ENCODE results near the gene DDX49. TPM values are rescaled to one million over a fixed set of nuclear protein-coding genes. Genes with fewer than 3 reads are reported as not detected.

DDX49 gene
- total RNA-seq, 1 experiment from 2014 or later: 63.1 TPM

DNA sequence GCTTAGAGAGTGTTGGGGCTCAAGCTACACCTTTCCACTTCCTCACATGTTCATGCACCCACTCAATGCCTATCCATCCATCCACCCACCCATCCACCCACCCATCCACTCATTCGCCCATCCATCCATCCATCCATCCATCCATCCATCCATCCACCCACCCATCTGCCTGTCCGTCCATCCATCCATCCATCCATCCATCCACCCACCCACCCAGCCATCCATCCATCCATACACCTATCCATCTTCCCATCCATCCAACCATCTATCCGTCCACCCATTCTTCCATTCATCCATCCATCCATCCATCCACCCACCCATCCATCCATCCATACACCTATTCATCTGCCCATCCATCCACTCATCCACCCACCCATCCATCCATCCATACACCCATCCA is 34.6 kb downstream of the DDX49 start:
- no peak for DNase-seq
- Histone ChIP-seq H3K27me3 (ENCODE audit: control insufficient read depth, insufficient read depth, low read length) (no peaks in the 10 kb centered on the region), H3K4me3 (ENCODE audit: insufficient read depth, low read depth, low read length) (no peak overlapping the region), H3K36me3 (replicated peaks; ENCODE audit: control insufficient read depth, insufficient read depth, low read length) (no peaks in the 10 kb centered on the region)

DNA sequence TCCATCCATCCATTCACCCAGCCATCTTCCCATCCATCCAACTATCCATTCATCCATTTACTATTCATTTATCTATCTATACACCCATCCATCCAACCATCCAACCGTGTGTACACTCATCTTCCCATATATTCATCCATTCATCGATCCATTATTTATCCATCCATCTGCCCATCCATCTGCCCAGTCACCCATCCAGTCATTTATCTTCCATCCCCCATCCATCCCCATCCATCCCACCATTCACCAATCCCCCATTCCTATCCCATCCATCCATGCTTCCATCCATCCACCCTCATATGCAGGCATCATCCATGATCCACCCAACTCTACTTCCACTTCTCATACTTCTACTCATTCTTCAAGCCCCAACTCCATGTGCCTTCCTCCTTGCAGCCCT is 35.5 kb downstream of the DDX49 start:
- Histone ChIP-seq H3K27me3 (ENCODE audit: control insufficient read depth, insufficient read depth, low read length) (no peaks in the 10 kb centered on the region), H3K36me3 (replicated peaks; ENCODE audit: control insufficient read depth, insufficient read depth, low read length) (no peaks in the 10 kb centered on the region), H3K4me3 (ENCODE audit: insufficient read depth, low read depth, low read length) (no peak overlapping the region)
- no peak for DNase-seq

DNA sequence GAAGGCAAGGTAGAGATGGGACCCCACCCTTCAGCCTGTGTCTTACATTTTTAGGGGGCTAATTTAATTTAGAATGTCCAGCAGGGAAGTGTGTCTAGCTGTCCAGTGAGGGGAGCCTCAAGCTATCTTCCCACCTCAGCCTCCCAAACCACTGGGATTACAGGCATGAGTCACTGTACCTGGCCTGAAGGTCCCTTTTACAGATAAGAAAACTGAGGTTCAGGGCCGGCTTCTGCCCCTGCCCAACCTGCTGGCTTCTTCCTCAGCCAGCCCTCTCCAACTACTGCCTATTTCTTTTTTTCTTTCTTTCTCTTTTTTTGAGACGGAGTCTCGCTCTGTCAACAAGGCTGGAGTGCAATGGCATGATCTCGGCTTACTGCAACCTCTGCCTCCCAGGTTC is 40.9 kb downstream of the DDX49 start:
- no peaks in the 10 kb centered on the region for H3K36me3 ChIP-seq (replicated peaks; ENCODE audit: control insufficient read depth, insufficient read depth, low read length)

DNA sequence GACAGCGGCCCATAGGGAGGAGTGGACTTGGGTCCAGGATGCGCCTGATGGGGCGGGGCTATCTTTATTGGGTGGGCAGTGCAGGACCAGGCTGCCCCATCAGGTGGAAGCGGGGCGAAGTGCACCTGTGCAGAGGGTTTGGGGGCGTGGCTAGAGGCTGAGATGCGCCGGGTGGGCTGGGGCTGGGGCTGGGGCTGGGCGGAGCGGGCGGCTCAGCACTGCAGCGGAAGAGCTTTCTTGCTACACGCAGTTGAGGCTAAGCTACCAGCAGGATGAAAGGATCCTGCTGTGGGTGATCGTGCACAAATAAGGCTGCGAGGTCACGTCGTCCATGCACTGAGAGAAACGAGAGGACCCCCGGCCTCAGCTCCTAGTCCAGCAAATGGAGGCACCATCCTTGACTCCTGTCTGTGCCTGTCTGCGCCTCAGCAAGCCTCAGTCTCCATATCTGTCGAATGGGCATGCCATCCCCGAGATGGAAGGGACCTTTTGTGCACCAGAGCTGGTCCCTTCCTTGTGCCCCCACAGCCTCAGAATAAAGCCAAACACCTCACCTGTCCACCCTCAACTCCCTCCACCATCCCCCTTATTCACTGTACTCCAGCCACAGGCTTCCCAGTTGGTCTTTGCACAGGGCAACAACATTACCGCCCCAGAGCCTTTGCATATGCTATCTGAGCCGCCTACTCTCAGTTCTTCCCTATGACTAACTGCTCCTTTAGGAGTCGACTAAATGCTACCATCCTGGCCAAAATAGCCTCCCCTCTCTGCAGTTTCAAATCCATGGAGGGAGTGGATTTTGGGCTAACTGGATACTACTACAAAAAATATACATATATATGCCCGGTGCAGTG is 42.5 kb downstream of the DDX49 start:
- H3K36me3 ChIP-seq (replicated peaks; ENCODE audit: control insufficient read depth, insufficient read depth, low read length): no peaks in the 10 kb centered on the region
- no peak overlapping the region for H3K4me3 ChIP-seq (ENCODE audit: insufficient read depth, low read depth, low read length)
- peak; percentile 98 for DNase-seq
- H3K27me3 ChIP-seq (ENCODE audit: control insufficient read depth, insufficient read depth, low read length): peaks cover 2% of the 10 kb centered on the region

More for the DNA sequence above, 40.9 kb downstream of the DDX49 start:
- H3K27me3 ChIP-seq (ENCODE audit: control insufficient read depth, insufficient read depth, low read length): peaks cover 2% of the 10 kb centered on the region
- DNase-seq: no peak
- no peak overlapping the region for H3K4me3 ChIP-seq (ENCODE audit: insufficient read depth, low read depth, low read length)

DNA sequence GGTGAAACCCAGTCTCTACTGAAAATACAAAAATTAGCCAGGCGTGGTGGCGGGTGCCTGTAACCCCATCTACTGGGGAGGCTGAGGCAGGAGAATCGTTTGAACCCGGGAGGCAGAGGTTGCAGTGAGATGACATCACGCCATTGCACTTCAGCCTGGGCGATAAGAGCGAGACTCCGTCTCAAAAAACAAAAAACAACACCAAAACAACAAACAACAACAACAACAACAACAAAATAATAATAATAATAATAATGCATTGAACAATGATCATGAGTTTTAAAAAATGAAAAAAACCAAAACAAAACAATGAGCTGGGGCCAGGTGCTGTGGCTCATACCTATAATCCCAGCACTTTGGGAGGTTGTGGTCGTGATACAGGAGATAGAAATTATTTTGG is 44.6 kb downstream of the DDX49 start:
- no peak for DNase-seq
- no peaks in the 10 kb centered on the region for H3K36me3 ChIP-seq (replicated peaks; ENCODE audit: control insufficient read depth, insufficient read depth, low read length)
- H3K4me3 ChIP-seq (ENCODE audit: insufficient read depth, low read depth, low read length): no peak overlapping the region
- peaks cover 2% of the 10 kb centered on the region for H3K27me3 ChIP-seq (ENCODE audit: control insufficient read depth, insufficient read depth, low read length)

DNA sequence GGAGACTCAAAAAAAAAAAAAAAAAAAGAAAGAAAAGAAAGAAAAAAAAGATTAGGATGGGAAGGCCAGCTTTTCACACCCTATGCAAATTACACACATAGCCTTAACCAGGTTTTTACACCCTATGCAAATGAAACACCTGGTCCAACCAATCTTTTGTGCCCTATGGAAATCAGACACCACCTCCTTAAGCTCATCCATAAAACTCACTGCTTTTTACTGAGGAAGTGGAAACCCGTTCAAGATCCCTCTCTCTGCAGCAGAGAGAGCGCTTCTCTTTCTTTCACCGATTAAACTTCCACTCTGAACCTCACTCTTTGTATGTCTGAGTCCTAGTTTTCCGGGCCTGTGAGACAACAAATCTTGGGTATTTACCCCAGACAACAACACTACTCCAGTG is 46.8 kb downstream of the DDX49 start:
- Histone ChIP-seq H3K4me3 (ENCODE audit: insufficient read depth, low read depth, low read length) (no peak overlapping the region), H3K36me3 (replicated peaks; ENCODE audit: control insufficient read depth, insufficient read depth, low read length) (no peaks in the 10 kb centered on the region), H3K27me3 (ENCODE audit: control insufficient read depth, insufficient read depth, low read length) (peaks cover 2% of the 10 kb centered on the region)
- DNase-seq: no peak

DNA sequence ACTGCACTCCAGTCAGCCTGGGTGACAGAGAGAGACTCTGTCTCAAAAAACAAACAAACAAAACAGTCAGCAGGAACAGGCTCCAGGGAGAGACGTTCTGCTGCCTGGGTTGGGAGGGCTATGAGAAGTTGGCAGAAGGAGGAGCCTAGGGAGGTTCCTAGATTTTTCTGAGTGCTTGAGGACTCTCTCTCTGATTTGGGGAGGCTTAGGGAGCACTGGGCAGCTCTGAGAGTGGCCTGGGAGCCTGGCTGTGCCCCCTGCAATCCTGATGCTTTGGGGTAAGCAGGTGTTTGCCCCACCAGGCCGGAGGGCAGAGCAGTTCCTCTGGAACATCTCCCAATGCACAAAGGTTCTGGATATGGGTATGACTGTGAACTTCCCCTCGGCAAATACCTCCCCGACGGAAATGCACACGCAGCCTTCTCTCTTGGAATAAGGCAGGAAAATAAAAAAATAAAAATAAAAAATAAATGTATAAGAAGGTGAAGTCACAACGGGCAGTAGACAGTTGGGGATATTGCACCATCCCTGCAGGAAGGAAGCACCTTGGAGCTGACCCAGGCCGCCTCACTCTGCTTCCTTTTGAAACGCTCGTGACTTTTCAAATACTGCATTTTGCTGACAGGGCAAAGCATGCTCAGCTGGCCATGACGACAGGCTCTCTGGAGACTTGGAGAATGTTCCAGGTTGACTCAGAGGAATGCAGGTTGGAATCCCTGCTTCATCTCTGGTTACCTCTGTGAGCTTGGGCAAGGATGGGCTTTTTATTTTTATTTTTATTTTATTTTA is 48.0 kb downstream of the DDX49 start:
- H3K4me3 ChIP-seq (ENCODE audit: insufficient read depth, low read depth, low read length): no peak overlapping the region
- no peak for DNase-seq
- H3K36me3 ChIP-seq (replicated peaks; ENCODE audit: control insufficient read depth, insufficient read depth, low read length): no peaks in the 10 kb centered on the region
- no peaks in the 10 kb centered on the region for H3K27me3 ChIP-seq (ENCODE audit: control insufficient read depth, insufficient read depth, low read length)

DNA sequence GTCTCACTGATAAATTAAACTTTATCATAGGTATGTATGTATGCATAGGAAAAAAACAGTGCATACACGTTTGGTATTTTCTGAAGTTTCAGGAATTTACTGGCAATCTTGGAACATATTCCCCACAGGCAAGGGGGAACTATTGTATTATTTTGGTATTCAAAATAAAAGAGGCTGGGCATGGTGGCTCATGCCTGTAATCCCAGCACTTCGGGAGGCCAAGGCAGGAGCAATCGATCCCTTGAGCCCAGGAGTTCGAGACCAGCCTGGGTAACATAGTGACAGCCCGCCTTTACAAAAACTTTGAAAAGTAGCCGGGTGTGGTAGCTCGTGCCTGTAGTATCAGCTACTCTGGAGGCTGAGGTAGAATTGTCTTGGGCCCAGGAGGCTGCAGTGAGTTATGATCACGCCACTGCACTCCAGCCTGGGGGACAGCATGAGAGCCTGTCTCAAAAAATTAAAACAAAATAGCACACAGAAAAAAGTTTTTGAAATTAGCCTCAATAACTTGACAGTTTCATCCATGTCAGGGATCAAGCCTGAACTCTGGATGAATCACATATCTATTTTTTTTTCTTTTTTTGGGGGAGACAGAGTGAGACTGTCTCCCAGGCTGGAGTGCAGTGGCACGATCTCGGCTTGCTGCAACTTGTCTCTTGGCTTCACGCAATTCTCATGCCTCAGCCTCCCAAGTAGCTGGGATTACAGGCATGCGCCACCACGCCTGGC is 50.6 kb downstream of the DDX49 start:
- DNase-seq: no peak
- Histone ChIP-seq H3K36me3 (replicated peaks; ENCODE audit: control insufficient read depth, insufficient read depth, low read length) (no peaks in the 10 kb centered on the region), H3K4me3 (ENCODE audit: insufficient read depth, low read depth, low read length) (no peak overlapping the region), H3K27me3 (ENCODE audit: control insufficient read depth, insufficient read depth, low read length) (no peaks in the 10 kb centered on the region)

DNA sequence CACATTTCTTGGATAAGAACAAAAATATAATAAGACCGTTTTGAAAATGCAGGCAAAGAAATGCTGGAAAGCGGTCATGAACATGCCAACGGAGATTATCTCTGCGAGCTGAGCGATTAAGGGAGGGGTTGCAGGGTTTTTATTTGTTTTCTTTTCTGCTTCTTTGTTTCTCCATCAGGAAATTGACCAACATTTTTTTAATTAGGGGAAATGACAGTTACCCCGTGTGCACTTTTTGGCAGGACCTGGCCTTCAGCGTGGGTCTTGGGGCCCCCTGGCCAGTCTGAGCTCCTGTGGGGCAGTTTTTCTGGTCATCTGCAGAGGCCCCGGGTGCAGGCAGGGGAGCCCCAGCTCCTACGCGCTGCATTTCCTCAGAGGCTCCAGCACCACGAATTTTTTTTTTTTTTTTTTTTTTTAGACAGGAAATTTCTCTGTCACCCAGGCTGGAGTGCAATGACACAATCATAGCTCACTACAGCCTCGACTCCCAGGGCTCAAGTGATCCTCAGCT is 52.8 kb downstream of the DDX49 start:
- no peaks in the 10 kb centered on the region for H3K36me3 ChIP-seq (replicated peaks; ENCODE audit: control insufficient read depth, insufficient read depth, low read length)
- no peaks in the 10 kb centered on the region for H3K27me3 ChIP-seq (ENCODE audit: control insufficient read depth, insufficient read depth, low read length)
- DNase-seq: no peak
- H3K4me3 ChIP-seq (ENCODE audit: insufficient read depth, low read depth, low read length): no peak overlapping the region

DNA sequence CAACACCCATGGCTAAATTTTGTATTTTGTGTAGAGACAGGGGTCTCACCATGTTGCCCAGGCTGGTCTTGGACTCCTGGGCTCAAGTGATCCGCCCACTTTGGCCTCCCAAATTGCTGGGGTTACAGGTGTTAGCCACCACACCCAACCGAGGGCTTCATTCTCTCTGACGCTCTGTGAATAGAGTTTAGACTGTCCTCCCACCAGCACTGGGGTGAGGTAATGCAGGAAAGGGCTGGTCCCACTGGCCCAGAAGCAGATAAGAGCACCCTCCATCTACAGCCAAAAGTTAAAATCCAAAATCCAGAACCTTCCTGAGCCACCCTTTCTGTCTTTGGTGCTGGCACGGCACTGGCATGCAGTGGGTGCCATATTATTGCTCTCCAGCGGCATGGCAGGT is 53.3 kb downstream of the DDX49 start:
- H3K4me3 ChIP-seq (ENCODE audit: insufficient read depth, low read depth, low read length): no peak overlapping the region
- DNase-seq: no peak
- H3K27me3 ChIP-seq (ENCODE audit: control insufficient read depth, insufficient read depth, low read length): no peaks in the 10 kb centered on the region
- no peaks in the 10 kb centered on the region for H3K36me3 ChIP-seq (replicated peaks; ENCODE audit: control insufficient read depth, insufficient read depth, low read length)

DNA sequence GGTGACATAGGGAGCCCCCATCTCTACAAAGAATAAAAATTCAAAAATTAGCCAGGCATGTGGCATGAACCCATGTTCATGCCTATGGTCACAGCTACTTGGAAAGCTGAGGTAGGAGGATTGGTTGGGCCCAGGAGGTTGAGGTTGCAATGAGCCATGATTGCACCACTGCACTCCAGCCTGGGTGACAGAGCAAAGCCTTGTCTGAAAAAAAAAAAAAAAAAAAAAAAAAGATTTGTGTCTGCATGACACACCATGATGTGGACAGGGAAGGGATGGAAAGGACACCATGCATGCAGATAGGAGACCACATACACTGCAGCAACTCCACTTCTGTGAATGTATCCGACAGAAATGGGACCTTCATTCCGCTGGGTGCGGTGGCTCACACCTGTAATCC is 55.5 kb downstream of the DDX49 start:
- Histone ChIP-seq H3K4me3 (ENCODE audit: insufficient read depth, low read depth, low read length) (no peak overlapping the region), H3K36me3 (replicated peaks; ENCODE audit: control insufficient read depth, insufficient read depth, low read length) (no peaks in the 10 kb centered on the region), H3K27me3 (ENCODE audit: control insufficient read depth, insufficient read depth, low read length) (no peaks in the 10 kb centered on the region)
- DNase-seq: no peak

DNA sequence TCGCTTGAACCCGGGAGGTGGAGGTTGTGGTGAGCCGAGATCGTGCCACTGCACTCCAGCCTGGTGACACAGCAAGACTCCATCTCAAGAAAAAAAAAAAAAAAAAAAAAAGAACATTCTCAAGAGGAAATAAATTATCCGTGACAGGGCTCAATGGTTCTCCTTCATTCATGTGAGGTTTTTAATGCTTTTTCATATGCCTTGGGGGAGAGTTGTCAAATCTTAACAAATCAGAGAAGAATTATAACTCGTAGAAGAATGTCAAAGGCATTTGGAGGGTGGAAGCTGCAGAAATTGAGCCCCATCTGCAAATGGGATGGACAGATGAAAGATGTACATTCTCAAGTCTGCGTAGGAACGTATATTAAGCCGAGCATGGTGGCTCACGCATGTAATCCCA is 56.4 kb downstream of the DDX49 start:
- Histone ChIP-seq H3K27me3 (ENCODE audit: control insufficient read depth, insufficient read depth, low read length) (no peaks in the 10 kb centered on the region), H3K4me3 (ENCODE audit: insufficient read depth, low read depth, low read length) (no peak overlapping the region), H3K36me3 (replicated peaks; ENCODE audit: control insufficient read depth, insufficient read depth, low read length) (no peaks in the 10 kb centered on the region)
- no peak for DNase-seq

All from H7 (cell line).